Tibial nerve (tissue), 3 donors: Measurements from ENCODE around the gene ZSWIM7.

Source experiments
- POLR2A ChIP-seq, 2 donors: fragments of 450-650 bp; IDR thresholded peaks; one replicate each; pipeline ENCODE4 v1.6.1; 2017; ENCODE audit warnings: antibody characterized with exemption in 2 of 2, mild to moderate bottlenecking in 2 of 2, moderate library complexity in 2 of 2
- TF ChIP-seq, protein P1 (sequence below), 5 experiments: fragments of 200-600 bp in 3 of 5; fragments of 450-650 bp in 2 of 5; sonication (generic) in 3 of 5; IDR thresholded peaks; one replicate each; pipeline ENCODE4 v1.5.1; 2016 to 2019; ENCODE audit warnings: antibody characterized with exemption in 5 of 5, mild to moderate bottlenecking in 3 of 5, moderate library complexity in 2 of 5

DNA sequence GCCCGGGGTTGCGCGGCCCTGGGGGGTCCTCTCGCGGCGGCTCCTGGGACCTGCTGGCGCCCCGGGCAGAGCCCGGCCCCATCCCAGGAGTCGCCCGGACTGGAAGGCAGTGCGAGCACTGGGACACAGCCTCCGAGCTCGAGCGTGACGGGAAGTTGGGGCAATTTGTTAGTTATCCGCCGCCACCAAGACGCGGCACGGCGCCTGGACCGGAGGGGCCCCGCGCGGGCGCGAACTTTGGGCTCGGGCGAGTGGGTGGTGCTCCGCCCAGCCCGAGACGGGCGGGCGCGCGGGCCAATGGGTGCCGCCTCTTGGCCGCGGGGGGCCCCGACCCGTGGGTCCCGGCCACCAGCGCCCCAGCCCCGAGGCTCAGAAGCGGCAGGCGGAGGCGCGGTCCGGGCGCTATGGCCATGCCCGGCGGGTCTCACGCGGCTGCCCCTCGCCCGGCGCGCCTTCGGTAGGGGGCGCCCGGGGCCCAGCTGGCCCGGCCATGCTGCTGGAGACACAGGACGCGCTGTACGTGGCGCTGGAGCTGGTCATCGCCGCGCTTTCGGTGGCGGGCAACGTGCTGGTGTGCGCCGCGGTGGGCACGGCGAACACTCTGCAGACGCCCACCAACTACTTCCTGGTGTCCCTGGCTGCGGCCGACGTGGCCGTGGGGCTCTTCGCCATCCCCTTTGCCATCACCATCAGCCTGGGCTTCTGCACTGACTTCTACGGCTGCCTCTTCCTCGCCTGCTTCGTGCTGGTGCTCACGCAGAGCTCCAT lies 54.6 kb downstream of the ZSWIM7 start, which contains the start of gene ADORA2B:
- TF ChIP-seq, protein P1, sequence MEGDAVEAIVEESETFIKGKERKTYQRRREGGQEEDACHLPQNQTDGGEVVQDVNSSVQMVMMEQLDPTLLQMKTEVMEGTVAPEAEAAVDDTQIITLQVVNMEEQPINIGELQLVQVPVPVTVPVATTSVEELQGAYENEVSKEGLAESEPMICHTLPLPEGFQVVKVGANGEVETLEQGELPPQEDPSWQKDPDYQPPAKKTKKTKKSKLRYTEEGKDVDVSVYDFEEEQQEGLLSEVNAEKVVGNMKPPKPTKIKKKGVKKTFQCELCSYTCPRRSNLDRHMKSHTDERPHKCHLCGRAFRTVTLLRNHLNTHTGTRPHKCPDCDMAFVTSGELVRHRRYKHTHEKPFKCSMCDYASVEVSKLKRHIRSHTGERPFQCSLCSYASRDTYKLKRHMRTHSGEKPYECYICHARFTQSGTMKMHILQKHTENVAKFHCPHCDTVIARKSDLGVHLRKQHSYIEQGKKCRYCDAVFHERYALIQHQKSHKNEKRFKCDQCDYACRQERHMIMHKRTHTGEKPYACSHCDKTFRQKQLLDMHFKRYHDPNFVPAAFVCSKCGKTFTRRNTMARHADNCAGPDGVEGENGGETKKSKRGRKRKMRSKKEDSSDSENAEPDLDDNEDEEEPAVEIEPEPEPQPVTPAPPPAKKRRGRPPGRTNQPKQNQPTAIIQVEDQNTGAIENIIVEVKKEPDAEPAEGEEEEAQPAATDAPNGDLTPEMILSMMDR (IDR thresholded peaks at IDR 0.05): peak; percentile 36 to 75 (median 70)
- TF ChIP-seq POLR2A (IDR thresholded peaks at IDR 0.05): no peak
